GM12873 (cell line): ENCODE results near the gene RELCH.

Source experiments
- CTCF ChIP-seq: IDR thresholded peaks from 2 replicates; pipeline ENCODE4 v1.5.1; 2012; ENCODE audit warnings: low read depth, mild to moderate bottlenecking, moderate library complexity, low read length, control low read depth; ENCODE audit not compliant: insufficient read depth; ENCODE audit errors: missing control alignments

The RELCH gene

GRCh38 chr18:62289047-62289446 lies 102.0 kb downstream of the RELCH start:
- no peak for TF ChIP-seq CTCF

GRCh38 chr18:62294073-62294472 lies 107.0 kb downstream of the RELCH start:
- TF ChIP-seq CTCF: no peak

GRCh38 chr18:62300359-62300963 lies 113.4 kb downstream of the RELCH start:
- no peak for TF ChIP-seq CTCF

GRCh38 chr18:62301322-62301721 lies 114.3 kb downstream of the RELCH start:
- no peak for TF ChIP-seq CTCF

GRCh38 chr18:62312851-62313250 lies 125.8 kb downstream of the RELCH start:
- no peak for TF ChIP-seq CTCF

GRCh38 chr18:62318228-62319180 lies 131.4 kb downstream of the RELCH start:
- no peak for TF ChIP-seq CTCF

- no peak for TF ChIP-seq CTCF
These were observed 134.1 kb downstream of the RELCH start for GRCh38 chr18:62321201-62321600.
